NT2/D1 (cell line): Measurements from ENCODE around the gene BGN.

Experiments used
- YY1 ChIP-seq: IDR thresholded peaks from 2 replicates; pipeline ENCODE4 v1.6.1; 2011; ENCODE audit not compliant: insufficient read length, insufficient read depth
- ZNF274 ChIP-seq: IDR thresholded peaks from 2 replicates; pipeline ENCODE4 v1.6.1; 2011; ENCODE audit warnings: mild to moderate bottlenecking, low read depth, low read length

GRCh38 chrX:153556767-153557166, 62.0 kb downstream of the BGN start:
- TF ChIP-seq YY1 (no peak), ZNF274 (no peak)
